HG02852 (cell line): ENCODE measurements around the gene UBLCP1.
A peak's percentile ranks its signal among the peaks of the same experiment; 100 is the strongest.
"Not testable (repeated sequence)": the region's sequence is repeated elsewhere in the genome, so short reads cannot be mapped to it uniquely, and the experiment has no call there.

Source experiments
- ATAC-seq: cut with Tn5 transposase; IDR thresholded peaks from one replicate; pipeline ENCODE4 v1.9.1; 2021; ENCODE audit warnings: mild to moderate bottlenecking, moderate library complexity; ENCODE audit not compliant: unreplicated experiment

UBLCP1 gene

GRCh38 chr5:159262859-159263568, at the start of gene UBLCP1:
Gene UBLCP1, plus strand, starts transcription at chr5:159263290. Its CDS starts 5,626 bp downstream, at chr5:159268916.
- ATAC-seq, result peak; percentile 89

- no peak for ATAC-seq
Observed at GRCh38 chr5:159214486-159215271, 48.4 kb upstream of the UBLCP1 start.

DNA sequence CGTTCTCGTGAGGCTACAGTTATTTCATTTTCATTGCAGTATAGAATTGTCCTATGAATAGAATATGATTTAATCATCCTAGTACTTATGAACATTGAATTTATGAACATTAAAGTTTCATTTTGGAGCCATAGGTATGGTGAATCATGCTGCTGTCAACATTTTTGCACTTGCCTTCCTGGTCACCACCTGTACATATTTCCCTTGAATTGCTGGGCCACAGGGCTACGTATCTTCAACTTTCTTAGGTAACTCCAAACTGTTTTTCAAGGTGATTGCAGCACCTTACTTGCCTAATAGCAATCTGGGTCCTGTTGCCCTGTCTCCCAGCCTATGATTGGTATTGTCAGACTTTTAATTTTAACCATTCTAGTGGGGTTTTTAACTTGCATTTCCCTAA, 47.2 kb upstream of the UBLCP1 start:
- ATAC-seq, result no peak

DNA sequence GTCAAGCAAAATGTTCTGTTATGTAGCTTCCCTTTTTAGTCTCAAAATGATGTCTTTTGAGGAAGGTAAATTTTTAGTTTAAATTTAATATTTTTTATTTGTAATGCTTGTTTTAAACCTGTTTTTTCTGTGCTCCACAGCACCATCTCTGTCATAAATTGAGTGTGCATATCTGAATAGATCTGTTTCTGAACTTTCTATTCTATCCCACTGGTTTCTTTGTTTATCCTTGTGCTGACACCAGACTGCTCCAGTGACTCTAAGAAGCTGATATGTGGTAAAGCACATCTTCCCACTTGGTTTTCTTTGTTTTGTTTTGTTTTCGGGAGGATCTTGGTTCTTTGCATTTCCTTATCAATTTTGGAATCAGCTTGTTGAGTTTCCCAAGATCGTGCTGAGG, 46.6 kb upstream of the UBLCP1 start:
- no peak for ATAC-seq

DNA sequence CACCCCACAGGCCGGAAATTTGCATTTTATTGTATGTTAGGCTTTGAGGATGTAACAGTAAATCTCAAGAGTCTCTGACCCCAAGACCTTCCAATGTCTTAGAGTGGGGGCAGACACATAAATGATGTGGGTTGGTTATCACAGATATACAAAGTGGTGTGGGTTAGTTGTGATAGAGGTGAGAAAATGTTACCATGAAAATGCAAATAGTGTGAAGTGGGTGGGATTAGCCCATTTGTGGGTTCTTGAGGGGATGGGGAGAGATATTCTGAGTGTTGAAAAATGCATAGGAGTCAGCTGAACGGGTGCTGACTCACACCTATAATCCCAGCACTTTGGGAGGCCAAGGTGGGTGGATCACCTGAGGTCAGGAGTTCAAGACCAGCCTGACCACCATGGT, 45.9 kb upstream of the UBLCP1 start:
- no peak for ATAC-seq

GRCh38 chr5:159218595-159219023, 44.5 kb upstream of the UBLCP1 start:
- no peak for ATAC-seq

DNA sequence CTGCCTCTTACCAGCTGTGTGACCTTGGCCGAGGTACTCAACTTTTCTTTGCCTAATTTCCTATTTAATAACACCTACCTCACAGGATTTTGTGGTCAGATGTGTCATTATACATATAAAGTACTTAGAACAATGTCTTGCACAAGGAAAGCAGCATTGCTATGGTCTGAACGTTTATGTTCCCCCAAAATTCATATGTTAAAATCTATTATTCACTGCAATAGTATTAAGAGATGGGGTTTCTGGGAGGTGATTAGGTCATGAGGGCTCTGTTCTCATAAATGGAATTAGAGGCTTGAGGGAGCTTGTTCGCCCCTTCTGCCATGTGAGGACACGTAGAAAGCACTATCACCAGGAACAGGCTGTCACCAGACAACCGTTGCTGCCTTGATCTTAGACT, 42.9 kb upstream of the UBLCP1 start:
- ATAC-seq, result no peak

- ATAC-seq, result no peak
Observed at GRCh38 chr5:159223469-159223868, 39.6 kb upstream of the UBLCP1 start.

- ATAC-seq, result no peak
Observed at GRCh38 chr5:159224471-159224870, 38.6 kb upstream of the UBLCP1 start.

DNA sequence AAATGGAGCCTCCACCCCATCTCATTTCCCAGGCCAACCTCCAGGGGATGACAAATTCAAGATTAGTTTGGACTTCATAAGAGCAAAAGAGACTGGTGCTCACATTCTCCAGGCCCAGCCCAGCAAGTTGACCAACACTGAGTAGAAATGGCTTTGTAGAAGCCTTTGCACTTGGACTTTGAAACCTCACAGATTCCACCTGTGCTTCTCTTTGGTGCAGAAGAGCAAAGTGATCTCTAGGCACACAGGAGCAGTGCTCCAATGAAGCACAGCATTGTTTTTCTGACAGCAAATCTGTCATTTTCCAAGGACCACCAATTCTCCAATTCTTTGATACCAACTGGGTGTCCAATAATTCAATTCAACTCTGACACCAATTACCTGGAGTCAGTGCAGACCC, 36.6 kb upstream of the UBLCP1 start:
- no peak for ATAC-seq

- ATAC-seq, result no peak
Observed at GRCh38 chr5:159227452-159227851, 35.6 kb upstream of the UBLCP1 start.

GRCh38 chr5:159228097-159228496, 35.0 kb upstream of the UBLCP1 start:
- not testable (repeated sequence) for ATAC-seq

DNA sequence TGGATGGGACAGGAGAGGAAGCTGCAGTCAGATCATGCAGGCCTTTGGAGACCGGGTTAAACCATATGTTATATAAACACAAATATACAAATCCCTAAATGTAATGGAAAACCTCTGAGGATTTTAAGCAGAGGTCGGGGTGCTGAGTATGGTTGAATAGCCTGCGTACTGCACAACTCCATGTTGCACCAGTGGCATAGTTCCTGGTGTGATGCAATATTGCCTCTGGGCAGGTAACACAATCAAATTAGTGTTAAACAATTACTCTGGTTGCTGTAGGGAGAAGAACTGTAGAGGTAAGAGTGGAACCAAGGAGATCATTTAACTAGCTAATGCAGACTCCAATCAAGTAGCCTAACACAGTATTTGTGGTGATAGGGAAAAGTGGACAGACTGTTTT, 32.4 kb upstream of the UBLCP1 start:
- no peak for ATAC-seq

GRCh38 chr5:159231167-159231566, 31.9 kb upstream of the UBLCP1 start:
- no peak for ATAC-seq

DNA sequence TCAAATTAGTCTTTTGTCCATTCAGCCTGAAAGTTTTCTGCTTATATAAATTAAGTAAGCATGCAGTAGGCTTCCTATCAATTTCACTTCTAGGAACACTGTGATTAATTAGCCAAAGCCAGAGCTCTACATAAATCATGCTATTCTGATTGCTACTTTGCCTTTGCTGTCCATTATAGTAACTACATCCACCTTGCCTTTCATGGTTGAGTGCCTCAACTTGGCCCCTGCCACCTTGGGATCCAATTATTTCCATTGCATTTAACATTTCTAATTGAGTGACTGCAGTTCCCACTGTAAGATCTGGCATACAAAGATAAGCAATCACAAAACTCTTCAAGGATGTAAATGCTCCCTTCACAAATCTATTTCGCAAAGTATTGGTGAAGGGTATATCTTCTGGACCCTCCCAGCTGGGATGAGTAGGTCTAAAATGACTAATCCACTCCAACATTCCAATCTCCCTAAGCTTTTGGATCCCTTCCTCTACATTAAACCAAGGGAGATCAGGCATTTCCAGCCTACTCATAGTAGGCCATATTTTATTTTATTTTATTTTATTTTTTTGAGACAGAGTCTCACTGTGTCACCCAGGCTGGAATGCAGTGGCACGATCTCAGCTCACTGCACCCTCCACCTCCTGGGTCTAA, 27.1 kb upstream of the UBLCP1 start:
- not testable (repeated sequence) for ATAC-seq

DNA sequence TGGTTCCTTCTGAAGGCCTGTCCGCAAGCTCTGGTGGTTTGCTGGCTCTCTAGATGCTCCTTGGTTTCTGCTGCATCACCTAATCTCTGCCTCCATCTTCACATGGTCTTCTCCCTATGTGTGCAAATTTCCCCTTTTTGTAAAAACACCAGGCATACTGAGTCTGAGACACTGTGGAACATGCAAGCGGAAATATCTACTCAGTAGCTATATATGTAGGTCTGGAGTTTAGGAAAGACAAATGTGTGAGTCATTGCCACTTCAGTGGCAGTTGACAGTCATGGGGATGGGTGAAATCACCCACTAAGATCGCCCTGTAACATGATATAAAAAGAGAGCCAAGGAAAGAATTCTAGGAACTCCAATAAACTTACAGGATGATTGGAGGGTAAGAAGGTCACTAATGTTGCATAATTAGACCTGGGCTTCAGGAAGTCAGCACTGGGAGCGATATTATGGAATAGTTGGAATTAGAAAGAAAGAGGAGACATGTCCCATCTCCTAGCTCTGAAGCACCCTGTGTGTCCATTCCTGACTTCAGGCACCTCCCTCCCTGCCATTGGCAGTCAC, 22.7 kb upstream of the UBLCP1 start:
- ATAC-seq, result no peak

DNA sequence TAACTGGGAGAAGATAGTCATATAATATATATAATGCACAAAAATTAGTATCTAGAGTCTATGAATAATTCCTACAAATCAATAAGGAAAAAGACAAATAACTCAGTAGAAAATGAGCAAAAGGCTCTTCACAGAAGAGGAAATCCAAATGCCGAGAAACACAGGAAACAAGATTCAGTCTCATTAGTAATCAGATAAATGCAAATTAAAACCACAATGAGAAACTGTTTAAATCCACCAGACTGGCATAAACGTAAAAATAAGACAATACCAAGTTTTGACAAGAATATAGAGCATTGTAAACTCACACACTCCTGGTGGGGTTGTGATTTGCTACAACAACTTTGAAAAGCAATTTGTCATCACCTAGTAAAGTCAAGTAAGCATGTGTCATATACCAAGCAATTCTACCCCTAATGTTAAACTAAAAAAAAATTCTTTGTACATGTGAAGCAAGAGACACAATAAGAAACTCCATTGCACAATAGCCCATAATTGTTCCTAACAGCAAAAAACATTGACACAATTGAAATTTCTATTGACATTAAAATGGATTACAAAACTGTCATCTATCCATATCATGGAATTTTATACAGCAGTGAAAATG, 21.0 kb upstream of the UBLCP1 start:
- ATAC-seq, result no peak

- no peak for ATAC-seq
Observed at GRCh38 chr5:159242656-159243055, 20.4 kb upstream of the UBLCP1 start.

DNA sequence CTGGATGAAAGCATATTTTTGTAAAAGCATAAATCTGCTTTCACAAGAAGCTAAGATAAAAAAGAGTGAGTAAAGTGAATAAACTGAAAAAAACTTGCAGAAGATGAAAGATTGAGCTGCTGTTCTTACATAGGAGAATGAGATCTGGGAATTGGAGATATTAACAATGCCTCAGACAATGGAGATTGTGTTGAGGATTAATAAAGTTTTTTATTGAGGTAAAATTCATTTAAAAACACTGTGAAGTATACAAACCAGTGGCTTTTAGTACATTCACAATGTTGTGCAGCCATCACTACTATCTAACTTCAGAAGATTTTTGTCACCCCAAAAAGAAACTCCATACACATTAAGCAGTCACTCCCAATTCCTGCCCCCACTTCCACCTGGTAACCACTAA, 19.7 kb upstream of the UBLCP1 start:
- ATAC-seq, result no peak

DNA sequence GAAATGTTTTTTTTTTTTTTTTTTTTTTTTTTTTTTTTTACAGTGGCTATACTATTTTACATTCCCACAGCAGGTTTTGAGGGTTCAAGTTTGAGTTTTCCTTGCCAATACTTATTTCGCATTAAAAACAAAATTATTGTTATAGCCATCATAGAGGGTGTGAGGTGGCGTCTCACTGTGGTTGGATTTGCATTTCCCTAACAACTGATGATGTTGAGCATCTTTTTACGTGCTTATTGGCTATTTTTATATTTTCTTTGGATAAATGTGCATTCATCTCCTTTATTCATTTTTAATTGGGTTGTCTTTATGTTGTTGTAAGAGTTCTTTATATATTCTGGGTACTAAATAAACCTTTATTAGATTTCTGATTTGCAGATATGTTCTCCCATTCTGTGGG, 18.9 kb upstream of the UBLCP1 start:
- ATAC-seq, result no peak

DNA sequence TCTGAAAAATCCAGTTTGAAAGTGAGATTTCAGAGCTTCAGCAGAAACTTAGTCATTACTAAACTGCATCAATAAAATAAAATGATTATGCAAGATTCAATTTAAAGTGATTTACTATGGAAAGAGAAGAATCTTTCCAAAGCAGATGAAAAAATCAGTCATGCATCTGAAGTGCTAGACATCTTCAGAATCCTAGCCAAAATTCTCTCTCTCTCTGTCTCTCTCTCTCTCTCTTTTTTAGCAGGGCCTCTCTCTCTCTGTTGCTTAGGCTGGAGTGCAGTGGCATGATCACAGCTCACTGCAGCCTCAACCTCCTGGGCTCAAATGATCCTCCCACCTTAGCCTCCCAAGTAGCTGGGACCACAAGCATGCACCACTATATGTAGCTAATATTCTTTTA, 18.2 kb upstream of the UBLCP1 start:
- no peak for ATAC-seq
